NCI-H446 treated with DMSO at 0.1 percent for 48 hours (cell line): Measurements from ENCODE around the gene DELE1.
"Not testable (repeated sequence)": the region's sequence is repeated elsewhere in the genome, so short reads cannot be mapped to it uniquely, and the experiment has no call there.

Source experiments
- DNase-seq: peaks from one replicate; lab custom pipeline; 2025; lab: John Stamatoyannopoulos, UW

Gene DELE1

GRCh38 chr5:141922827-141923447 is 734 bp upstream of the DELE1 start:
- not testable (repeated sequence) for DNase-seq

GRCh38 chr5:141926434-141926833 is 2.8 kb downstream of the DELE1 start:
- no peak for DNase-seq

GRCh38 chr5:141928051-141928450 is 4.4 kb downstream of the DELE1 start:
- no peak for DNase-seq

- DNase-seq = no peak
These were observed 5.9 kb downstream of the DELE1 start for GRCh38 chr5:141929398-141930058.

- DNase-seq = no peak
These were observed 8.0 kb downstream of the DELE1 start for GRCh38 chr5:141931694-141932093.

GRCh38 chr5:141933151-141933550 is 9.5 kb downstream of the DELE1 start:
- DNase-seq = no peak

GRCh38 chr5:141934099-141934844 is 10.6 kb downstream of the DELE1 start:
- DNase-seq = no peak

- DNase-seq = no peak
These were observed 11.9 kb downstream of the DELE1 start for GRCh38 chr5:141935538-141935937.

- DNase-seq = no peak
These were observed 17.1 kb downstream of the DELE1 start for GRCh38 chr5:141940695-141941271.

- DNase-seq = no peak
These were observed 17.6 kb downstream of the DELE1 start for GRCh38 chr5:141941307-141941706.

- DNase-seq = no peak
These were observed 18.1 kb downstream of the DELE1 start for GRCh38 chr5:141941779-141942178.

- no peak for DNase-seq
These were observed 18.6 kb downstream of the DELE1 start for GRCh38 chr5:141942185-141942857.

GRCh38 chr5:141944076-141944475 is 20.4 kb downstream of the DELE1 start:
- DNase-seq = no peak

- no peak for DNase-seq
These were observed 21.9 kb downstream of the DELE1 start for GRCh38 chr5:141945511-141946051.

GRCh38 chr5:141947316-141947715 is 23.6 kb downstream of the DELE1 start:
- DNase-seq = no peak

- no peak for DNase-seq
These were observed 25.1 kb downstream of the DELE1 start for GRCh38 chr5:141948812-141949211.

- no peak for DNase-seq
These were observed 25.8 kb downstream of the DELE1 start for GRCh38 chr5:141949511-141949910.

- DNase-seq = no peak
These were observed 26.7 kb downstream of the DELE1 start for GRCh38 chr5:141950207-141951005.

- no peak for DNase-seq
These were observed 27.7 kb downstream of the DELE1 start for GRCh38 chr5:141951332-141951781.

- DNase-seq = no peak
These were observed 28.3 kb downstream of the DELE1 start for GRCh38 chr5:141952020-141952419.

- no peak for DNase-seq
These were observed 30.5 kb downstream of the DELE1 start for GRCh38 chr5:141954194-141954593.
